Measurements from ENCODE around the gene PIK3R1. TPM values are rescaled to one million over a fixed set of nuclear protein-coding genes. Genes with fewer than 3 reads are reported as not detected.

Gene PIK3R1
- total RNA-seq, 1 experiment from 2014 or later: 1.7 TPM

DNA sequence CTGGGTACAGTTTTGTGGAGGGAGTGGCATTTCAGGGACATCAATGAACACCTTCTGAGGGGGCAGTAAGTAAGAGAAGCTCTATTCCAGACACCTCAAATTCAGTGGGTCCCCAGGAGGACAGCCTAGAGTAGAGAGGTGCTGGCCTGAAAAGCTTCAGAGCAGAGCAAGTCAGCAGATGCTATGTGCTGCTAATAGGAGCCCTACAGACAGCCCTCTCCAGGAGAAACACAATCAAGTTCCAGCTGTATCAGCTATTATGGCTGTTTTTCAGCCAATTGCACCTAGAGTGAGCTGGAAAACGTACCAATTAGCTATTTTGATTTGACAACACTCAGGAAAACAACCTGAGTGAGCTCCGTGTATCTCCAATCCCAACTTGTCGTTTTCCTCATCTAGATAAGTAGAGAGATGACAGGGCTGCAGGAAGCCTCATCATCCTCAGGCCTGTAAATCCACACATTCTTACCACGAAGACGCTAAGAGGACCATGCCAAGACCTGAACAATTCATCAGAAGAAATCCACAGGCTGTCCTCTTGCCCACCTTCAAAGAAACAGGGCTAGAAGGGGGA is 104.9 kb downstream of the PIK3R1 start:
- Histone ChIP-seq H3K9me3 (ENCODE audit: low read length) (no peaks in the 10 kb centered on the region), H3K9me2 (replicated peaks; ENCODE audit: low read length) (no peaks in the 10 kb centered on the region), H3K4me3 (ENCODE audit: low read length) (no peak overlapping the region), H3K27me3 (ENCODE audit: low read length) (no peaks in the 10 kb centered on the region), H3K27ac (ENCODE audit: low read length) (peak overlapping the region; percentile 65; the same call in 1 of the 2 replicates), H4K20me1 (ENCODE audit: low read length) (no peaks in the 10 kb centered on the region), H3K79me2 (ENCODE audit: low read length) (no peaks in the 10 kb centered on the region), H3K9ac (ENCODE audit: low read length) (no peak overlapping the region), H3K36me3 (ENCODE audit: low read depth, low read length) (no peaks in the 10 kb centered on the region), H2AFZ (ENCODE audit: low read length) (no peak overlapping the region), H3K4me1 (ENCODE audit: insufficient read depth, low read length) (peaks cover 20% of the 10 kb centered on the region), H3K4me2 (ENCODE audit: low read length) (peak overlapping the region; percentile 49; the same call in 1 of the 2 replicates), H3F3A (ENCODE audit: low read length, unreplicated experiment) (no peaks in the 10 kb centered on the region)
- intact Hi-C loops (cut with micrococcal nuclease): no loop called here
- ChIA-PET CTCF (no interaction called here), POLR2A (ENCODE audit: unreplicated experiment) (no interaction called here)
- ATAC-seq: no peak
- TF ChIP-seq EZH2 (IDR thresholded peaks at IDR 0.05; ENCODE audit: low read length, unreplicated experiment) (no peak), EZH2phosphoT487 (IDR thresholded peaks at IDR 0.05; ENCODE audit: borderline replicate concordance, low read length) (no peak)
- TF ChIP-seq, protein P1, sequence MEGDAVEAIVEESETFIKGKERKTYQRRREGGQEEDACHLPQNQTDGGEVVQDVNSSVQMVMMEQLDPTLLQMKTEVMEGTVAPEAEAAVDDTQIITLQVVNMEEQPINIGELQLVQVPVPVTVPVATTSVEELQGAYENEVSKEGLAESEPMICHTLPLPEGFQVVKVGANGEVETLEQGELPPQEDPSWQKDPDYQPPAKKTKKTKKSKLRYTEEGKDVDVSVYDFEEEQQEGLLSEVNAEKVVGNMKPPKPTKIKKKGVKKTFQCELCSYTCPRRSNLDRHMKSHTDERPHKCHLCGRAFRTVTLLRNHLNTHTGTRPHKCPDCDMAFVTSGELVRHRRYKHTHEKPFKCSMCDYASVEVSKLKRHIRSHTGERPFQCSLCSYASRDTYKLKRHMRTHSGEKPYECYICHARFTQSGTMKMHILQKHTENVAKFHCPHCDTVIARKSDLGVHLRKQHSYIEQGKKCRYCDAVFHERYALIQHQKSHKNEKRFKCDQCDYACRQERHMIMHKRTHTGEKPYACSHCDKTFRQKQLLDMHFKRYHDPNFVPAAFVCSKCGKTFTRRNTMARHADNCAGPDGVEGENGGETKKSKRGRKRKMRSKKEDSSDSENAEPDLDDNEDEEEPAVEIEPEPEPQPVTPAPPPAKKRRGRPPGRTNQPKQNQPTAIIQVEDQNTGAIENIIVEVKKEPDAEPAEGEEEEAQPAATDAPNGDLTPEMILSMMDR (conservative IDR thresholded peaks at IDR 0.05; ENCODE audit: low read depth, low read length): no peak
- BruUV-seq (replicated peaks): no TSS peak
- DNase-seq: no peak

DNA sequence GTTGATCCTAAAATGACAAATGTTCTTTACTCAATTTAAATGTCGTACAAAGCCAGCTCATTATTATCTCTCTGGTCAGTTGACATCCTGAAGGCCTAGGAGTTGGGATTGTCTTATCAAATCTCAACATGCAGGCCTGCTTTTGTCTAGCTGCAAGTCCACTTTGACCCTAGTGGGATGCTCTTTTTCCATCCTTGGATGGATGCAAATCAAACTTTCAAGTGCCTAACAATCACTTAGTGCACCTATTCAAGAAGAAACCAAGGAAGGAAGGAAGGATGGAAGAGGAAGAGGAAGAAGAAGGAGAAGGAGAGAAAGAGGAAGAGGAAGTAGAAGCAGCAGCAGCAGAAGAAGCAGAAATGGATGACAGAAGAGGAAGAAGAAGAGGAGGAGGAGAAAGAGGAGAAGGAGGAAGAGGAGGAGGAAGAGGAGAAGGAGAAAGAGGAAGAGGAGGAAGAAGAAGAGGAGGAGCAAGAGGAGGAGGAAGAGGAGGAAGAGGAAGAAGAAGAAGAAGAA is 109.6 kb downstream of the PIK3R1 start:
- TF ChIP-seq, protein P1 (conservative IDR thresholded peaks at IDR 0.05; ENCODE audit: low read depth, low read length): no peak
- TF ChIP-seq EZH2phosphoT487 (IDR thresholded peaks at IDR 0.05; ENCODE audit: borderline replicate concordance, low read length) (no peak), EZH2 (IDR thresholded peaks at IDR 0.05; ENCODE audit: low read length, unreplicated experiment) (no peak)
- Histone ChIP-seq H3K79me2 (ENCODE audit: low read length) (no peaks in the 10 kb centered on the region), H3F3A (ENCODE audit: low read length, unreplicated experiment) (no peaks in the 10 kb centered on the region), H3K4me1 (ENCODE audit: insufficient read depth, low read length) (peaks cover 6% of the 10 kb centered on the region), H3K36me3 (ENCODE audit: low read depth, low read length) (no peaks in the 10 kb centered on the region), H3K27me3 (ENCODE audit: low read length) (no peaks in the 10 kb centered on the region), H3K4me2 (ENCODE audit: low read length) (no peak overlapping the region), H3K4me3 (ENCODE audit: low read length) (no peak overlapping the region), H3K9ac (ENCODE audit: low read length) (no peak overlapping the region), H3K9me3 (ENCODE audit: low read length) (no peaks in the 10 kb centered on the region), H2AFZ (ENCODE audit: low read length) (no peak overlapping the region), H4K20me1 (ENCODE audit: low read length) (no peaks in the 10 kb centered on the region), H3K27ac (ENCODE audit: low read length) (no peak overlapping the region), H3K9me2 (replicated peaks; ENCODE audit: low read length) (no peaks in the 10 kb centered on the region)
- BruUV-seq (replicated peaks): no TSS peak
- ChIA-PET CTCF (no interaction called here), POLR2A (ENCODE audit: unreplicated experiment) (no interaction called here)
- DNase-seq: no peak
- ATAC-seq: no peak
- intact Hi-C loops (cut with micrococcal nuclease): no loop called here

- no peaks in the 10 kb centered on the region for H3K9me2 ChIP-seq (replicated peaks; ENCODE audit: low read length)
- no peak overlapping the region for H3K9ac ChIP-seq (ENCODE audit: low read length)
- TF ChIP-seq, protein P1 (conservative IDR thresholded peaks at IDR 0.05; ENCODE audit: low read depth, low read length): no peak
- TF ChIP-seq EZH2 (IDR thresholded peaks at IDR 0.05; ENCODE audit: low read length, unreplicated experiment) (no peak), EZH2phosphoT487 (IDR thresholded peaks at IDR 0.05; ENCODE audit: borderline replicate concordance, low read length) (no peak)
- no peaks in the 10 kb centered on the region for H3K36me3 ChIP-seq (ENCODE audit: low read depth, low read length)
- no TSS peak for BruUV-seq (replicated peaks)
- no peak overlapping the region for H3K27ac ChIP-seq (ENCODE audit: low read length)
- ChIA-PET CTCF (no interaction called here), POLR2A (ENCODE audit: unreplicated experiment) (no interaction called here)
- no peaks in the 10 kb centered on the region for H3K27me3 ChIP-seq (ENCODE audit: low read length)
- ATAC-seq (no peak), DNase-seq (no peak)
- H2AFZ ChIP-seq (ENCODE audit: low read length): no peak overlapping the region
- H3K4me3 ChIP-seq (ENCODE audit: low read length): no peak overlapping the region
- H3F3A ChIP-seq (ENCODE audit: low read length, unreplicated experiment): no peaks in the 10 kb centered on the region
- H3K9me3 ChIP-seq (ENCODE audit: low read length): no peaks in the 10 kb centered on the region
- peaks cover 5% of the 10 kb centered on the region; the same call in 1 of the 2 replicates for H3K4me1 ChIP-seq (ENCODE audit: insufficient read depth, low read length)
- H4K20me1 ChIP-seq (ENCODE audit: low read length): no peaks in the 10 kb centered on the region
- no peak overlapping the region for H3K4me2 ChIP-seq (ENCODE audit: low read length)
- intact Hi-C loops (cut with micrococcal nuclease): no loop called here
- no peaks in the 10 kb centered on the region for H3K79me2 ChIP-seq (ENCODE audit: low read length)
Measured at GRCh38 chr5:68329554-68330255, 114.1 kb downstream of the PIK3R1 start.

Data from PC-3 (cell line).